IMR-90 (cell line): ENCODE measurements around the gene ACADSB. TPM values are rescaled to one million over a fixed set of nuclear protein-coding genes. Genes with fewer than 3 reads are reported as not detected.

Experiments used
- ATAC-seq: fragments of 200-7000 bp; cut with Tn5 transposase; 2 replicates; pipeline ENCODE4 v1.9.1; 2020; ENCODE audit warnings: low read depth, mild to moderate bottlenecking, moderate library complexity
- BruUV-seq: library from RNA; stranded (reverse); fragments of 400-500 nt; replicated peaks from 2 replicates; lab custom pipeline; 2021; lab: Mats Ljungman, UMichigan
- CTCF ChIA-PET: fragments of 300-600 bp; formaldehyde crosslinking; extraction: SDS; loops from one replicate; lab custom pipeline; 2021; ENCODE audit warnings: antibody characterized with exemption; lab: Yijun Ruan, JAX
- POLR2A ChIA-PET: fragments of 300-600 bp; sonication (Branson Sonifier 250); formaldehyde crosslinking; loops from one replicate; lab custom pipeline; 2022; ENCODE audit warnings: antibody characterized with exemption; ENCODE audit not compliant: unreplicated experiment; lab: Charles Lee
- DNase-seq: peaks from one replicate; pipeline ENCODE4 v3.0.0; 2013
- H2AFZ ChIP-seq: replicated peaks from 2 replicates; pipeline ENCODE3; 2013; ENCODE audit warnings: low read length, mild to moderate bottlenecking; ENCODE audit not compliant: poor library complexity
- H2AK5ac ChIP-seq: 2 replicates; pipeline ENCODE4 v1.6.1; 2013; ENCODE audit warnings: low read depth, low read length, inconsistent platforms
- H2AK9ac ChIP-seq: replicated peaks from 2 replicates; pipeline ENCODE3; 2013; ENCODE audit warnings: mild to moderate bottlenecking, low read depth, low read length, moderate library complexity; ENCODE audit not compliant: poor library complexity
- H2BK120ac ChIP-seq: 2 replicates; pipeline ENCODE4 v1.6.1; 2013; ENCODE audit warnings: low read depth, low read length, inconsistent platforms
- H2BK15ac ChIP-seq: 3 replicates; pipeline ENCODE4 v1.6.1; 2013; ENCODE audit warnings: low read depth, low read length, inconsistent platforms
- H2BK20ac ChIP-seq: 2 replicates; pipeline ENCODE4 v1.6.1; 2013; ENCODE audit warnings: low read depth, mild to moderate bottlenecking, inconsistent platforms, low read length, moderate library complexity
- H2BK5ac ChIP-seq: 2 replicates; pipeline ENCODE4 v1.6.1; 2013; ENCODE audit warnings: mild to moderate bottlenecking, low read depth, low read length, inconsistent platforms; ENCODE audit not compliant: poor library complexity, severe bottlenecking
- H3K14ac ChIP-seq: replicated peaks from 2 replicates; pipeline ENCODE4 v1.6.1; 2013; ENCODE audit warnings: low read depth, low read length, inconsistent platforms
- H3K18ac ChIP-seq: 2 replicates; pipeline ENCODE4 v1.6.1; 2013; ENCODE audit warnings: low read depth, low read length, control low read depth
- H3K23ac ChIP-seq: 2 replicates; pipeline ENCODE4 v1.6.1; 2013; ENCODE audit warnings: low read depth, low read length, inconsistent platforms
- H3K27ac ChIP-seq: 2 replicates; pipeline ENCODE4 v1.5.1; 2013; ENCODE audit warnings: mild to moderate bottlenecking, control low read depth, low read length; ENCODE audit not compliant: insufficient read depth
- H3K27me3 ChIP-seq: 2 replicates; pipeline ENCODE4 v1.6.1; 2013; ENCODE audit warnings: low read length; ENCODE audit not compliant: control insufficient read depth, insufficient read depth
- H3K36me3 ChIP-seq: 2 replicates; pipeline ENCODE4 v1.6.1; 2013; ENCODE audit warnings: low read length, mixed read lengths; ENCODE audit not compliant: control insufficient read depth, insufficient read depth
- H3K4ac ChIP-seq: 2 replicates; pipeline ENCODE4 v1.6.1; 2013; ENCODE audit warnings: low read depth, low read length, inconsistent platforms
- H3K4me1 ChIP-seq: 2 replicates; pipeline ENCODE4 v1.6.1; 2013; ENCODE audit warnings: low read length, mixed read lengths; ENCODE audit not compliant: control insufficient read depth, insufficient read depth
- H3K4me2 ChIP-seq: 2 replicates; pipeline ENCODE4 v1.6.1; 2013; ENCODE audit warnings: low read depth, mild to moderate bottlenecking, control low read depth, low read length, moderate library complexity
- H3K4me3 ChIP-seq: 2 replicates; pipeline ENCODE4 v1.5.1; 2013; ENCODE audit warnings: low read depth, mild to moderate bottlenecking, control low read depth, low read length, moderate library complexity; ENCODE audit not compliant: insufficient read depth
- H3K56ac ChIP-seq: 2 replicates; pipeline ENCODE4 v1.6.1; 2013; ENCODE audit warnings: low read length, inconsistent platforms; ENCODE audit not compliant: insufficient read depth; ENCODE audit errors: extremely low read depth
- H3K79me1 ChIP-seq, 2 experiments: 2 replicates each; pipeline ENCODE4 v1.6.1; 2013; ENCODE audit warnings: low read length in 2 of 2, inconsistent platforms in 1 of 2, low read depth in 1 of 2
- H3K9ac ChIP-seq: 2 replicates; pipeline ENCODE4 v1.6.1; 2013; ENCODE audit warnings: low read depth, low read length, control low read depth
- H3K9me1 ChIP-seq: 2 replicates; pipeline ENCODE4 v1.6.1; 2013; ENCODE audit warnings: low read length, inconsistent platforms; ENCODE audit not compliant: insufficient read depth
- H3K9me3 ChIP-seq: 2 replicates; pipeline ENCODE4 v1.6.1; 2013; ENCODE audit warnings: low read length; ENCODE audit not compliant: control insufficient read depth, insufficient read depth
- H4K20me1 ChIP-seq: 2 replicates; pipeline ENCODE4 v1.6.1; 2013; ENCODE audit warnings: low read length, inconsistent platforms; ENCODE audit not compliant: insufficient read depth
- H4K5ac ChIP-seq: 2 replicates; pipeline ENCODE4 v1.6.1; 2013; ENCODE audit warnings: mild to moderate bottlenecking, low read depth, low read length, control low read depth
- H4K8ac ChIP-seq, 2 experiments: 2 replicates each; pipeline ENCODE4 v1.6.1; 2013; ENCODE audit warnings: low read depth in 2 of 2, low read length in 2 of 2, control low read depth in 1 of 2, inconsistent platforms in 1 of 2
- H4K91ac ChIP-seq: 2 replicates; pipeline ENCODE4 v1.6.1; 2013; ENCODE audit warnings: low read depth, low read length, inconsistent platforms; ENCODE audit not compliant: insufficient read depth
- BHLHE40 ChIP-seq: fragments of 150-350 bp; IDR thresholded peaks from 2 replicates; pipeline ENCODE4 v1.6.1; 2016; ENCODE audit warnings: mild to moderate bottlenecking, low read depth, low read length
- POLR2A ChIP-seq: IDR thresholded peaks from 2 replicates; pipeline ENCODE4 v1.6.1; 2012; ENCODE audit warnings: mild to moderate bottlenecking, low read depth, low read length
- RFX5 ChIP-seq: IDR thresholded peaks from 2 replicates; pipeline ENCODE4 v1.8.0; 2012; ENCODE audit warnings: low read depth, mild to moderate bottlenecking, low read length, moderate library complexity
- SMC3 ChIP-seq: fragments of 150-350 bp; IDR thresholded peaks from 2 replicates; pipeline ENCODE4 v1.6.1; 2016; ENCODE audit warnings: low read depth, mild to moderate bottlenecking, antibody characterized with exemption, low read length, moderate library complexity
- dilution Hi-C: fragments of 300-500 bp; cut with HindIII; formaldehyde crosslinking; loops from one replicate; pipeline ENCODE4 v1.14.3; 2018; ENCODE audit warnings: low sequenced_read_pairs; ENCODE audit not compliant: unreplicated experiment
- in situ Hi-C: fragments of 300-500 bp; cut with MboI; formaldehyde crosslinking; loops from 3 replicates; pipeline ENCODE4 v1.14.3; 2019; ENCODE audit warnings: low sequenced_read_pairs, inconsistent platforms, mixed read lengths
- intact Hi-C: fragments of 100-400 bp; cut with micrococcal nuclease; formaldehyde crosslinking; loops from 2 replicates; pipeline ENCODE4 v1.10.0; 2022
- polyA plus RNA-seq, 3 experiments: library from polyadenylated mRNA; depleted of rRNA; stranded (reverse); fragments of >200 nt; gene quantifications; 2 replicates each; pipeline ENCODE4 v1.2.3, GENCODE V29; 2012; ENCODE audit warnings: low replicate concordance in 1 of 3
- total RNA-seq: library from RNA; depleted of rRNA; stranded (reverse); fragments of >200 nt; gene quantifications from 2 replicates; pipeline ENCODE4 v1.2.3, GENCODE V29; 2012

ACADSB gene
- total and polyA plus RNA-seq, 2 of the 4 experiments (the other 2 are of a cell fraction) = 6.2 to 10.6 TPM

GRCh38 chr10:123039632-123039930 is 30.8 kb downstream of the ACADSB start:
- Histone ChIP-seq H3K14ac (no peak overlapping the region), H4K20me1 (no peaks in the 10 kb centered on the region), H3K79me1 (no peaks in the 10 kb centered on the region), H3K36me3 (0 out of 2 replicates have a peak, but pooled peaks cover 1% of the 10 kb centered on the region), H3K4me2 (no peak overlapping the region), H3K4ac (no peak overlapping the region), H2AFZ (no peak overlapping the region), H3K9me3 (no peaks in the 10 kb centered on the region), H3K9me1 (no peaks in the 10 kb centered on the region), H4K91ac (no peak overlapping the region), H2BK5ac (no peak overlapping the region), H4K8ac (no peak overlapping the region), H3K56ac (no peak overlapping the region), H3K4me1 (no peaks in the 10 kb centered on the region), H2AK9ac (no peak overlapping the region), H2BK15ac (no peak overlapping the region), H3K9ac (no peak overlapping the region), H3K18ac (no peak overlapping the region), H2BK20ac (no peak overlapping the region), H2AK5ac (no peak overlapping the region), H3K4me3 (no peak overlapping the region), H3K23ac (no peak overlapping the region), H3K27ac (no peak overlapping the region), H2BK120ac (no peak overlapping the region), H3K27me3 (no peaks in the 10 kb centered on the region), H4K5ac (no peak overlapping the region)
- dilution Hi-C loops (no loop called here), intact Hi-C loops (no loop called here), in situ Hi-C loops (loop anchor here (25.0 kb wide), 1 partner anchor 923 kb away; no protein-coding TSS in a partner anchor)
- ATAC-seq (no peak), DNase-seq (no peak)
- no peak for TF ChIP-seq BHLHE40
- TF ChIP-seq POLR2A = no peak
- TF ChIP-seq SMC3 = no peak
- no peak for TF ChIP-seq RFX5
- CTCF ChIA-PET = no interaction called here
- POLR2A ChIA-PET = no interaction called here
- BruUV-seq = no TSS peak
